ENCODE measurements around the gene PPP1R8. TPM values are rescaled to one million over a fixed set of nuclear protein-coding genes. Genes with fewer than 3 reads are reported as not detected.

Gene PPP1R8
- total and polyA plus RNA-seq, 7 donors: 18.5 to 46.1 (median 25.7) TPM

GRCh38 chr1:27831568-27832410 lies 1.2 kb downstream of the PPP1R8 start:
- H3K9me3 ChIP-seq: no peaks in the 10 kb centered on the region
- no peak for ATAC-seq
- TF ChIP-seq CTCF (IDR thresholded peaks at IDR 0.05): no peak
- H3K27me3 ChIP-seq (ENCODE audit: insufficient read depth in 3 of 3, low read length in 2 of 3): no peaks in the 10 kb centered on the region
- WGBS, 3 donors: 44 to 51% (median 47%) methylated on average over 10 of the region's 10 CpGs
- intact Hi-C loops (cut with DNase I): no loop called here
- H3K36me3 ChIP-seq (ENCODE audit: insufficient read depth in 1 of 2, low read depth in 1 of 2): peaks cover 3 to 31% of the 10 kb centered on the region in 2 donors
- H3K27ac ChIP-seq: peak overlapping the region; percentile 84
- peaks cover 33% of the 10 kb centered on the region for H3K4me1 ChIP-seq
- no peak for DNase-seq
- peak overlapping the region; percentile 92 for H3K4me3 ChIP-seq

- no peak for DNase-seq
- WGBS, 3 donors: 80 to 85% (median 81%) methylated on average over 2 of the region's 2 CpGs
- H3K4me3 ChIP-seq: no peak overlapping the region
- TF ChIP-seq CTCF (IDR thresholded peaks at IDR 0.05): no peak
- H3K27ac ChIP-seq: no peak overlapping the region
- H3K36me3 ChIP-seq (ENCODE audit: insufficient read depth in 1 of 2, low read depth in 1 of 2): peaks cover 3 to 31% of the 10 kb centered on the region in 2 donors
- H3K27me3 ChIP-seq (ENCODE audit: insufficient read depth in 3 of 3, low read length in 2 of 3): no peaks in the 10 kb centered on the region
- intact Hi-C loops (cut with DNase I): no loop called here
- no peaks in the 10 kb centered on the region for H3K9me3 ChIP-seq
- no peak for ATAC-seq
- peaks cover 33% of the 10 kb centered on the region for H3K4me1 ChIP-seq
Observed at GRCh38 chr1:27832762-27833161, 2.2 kb downstream of the PPP1R8 start.

- intact Hi-C loops (cut with DNase I): no loop called here
- peaks cover 33% of the 10 kb centered on the region for H3K4me1 ChIP-seq
- no peaks in the 10 kb centered on the region for H3K27me3 ChIP-seq (ENCODE audit: insufficient read depth in 3 of 3, low read length in 2 of 3)
- DNase-seq (no peak), ATAC-seq (no peak)
- no peak for TF ChIP-seq CTCF (IDR thresholded peaks at IDR 0.05)
- WGBS, 3 donors: 91 to 93% (median 93%) methylated on average over 3 of the region's 3 CpGs
- H3K4me3 ChIP-seq: no peak overlapping the region
- peaks cover 3 to 31% of the 10 kb centered on the region in 2 donors for H3K36me3 ChIP-seq (ENCODE audit: insufficient read depth in 1 of 2, low read depth in 1 of 2)
- H3K9me3 ChIP-seq: no peaks in the 10 kb centered on the region
- no peak overlapping the region for H3K27ac ChIP-seq
Observed at GRCh38 chr1:27833470-27833869, 2.9 kb downstream of the PPP1R8 start.

GRCh38 chr1:27835046-27835445 lies 4.5 kb downstream of the PPP1R8 start:
- no peak for TF ChIP-seq CTCF (IDR thresholded peaks at IDR 0.05)
- DNase-seq (no peak), ATAC-seq (no peak)
- H3K27ac ChIP-seq: no peak overlapping the region
- peaks cover 3 to 47% of the 10 kb centered on the region in 2 donors for H3K36me3 ChIP-seq (ENCODE audit: insufficient read depth in 1 of 2, low read depth in 1 of 2)
- H3K9me3 ChIP-seq: no peaks in the 10 kb centered on the region
- no peak overlapping the region for H3K4me3 ChIP-seq
- H3K27me3 ChIP-seq (ENCODE audit: insufficient read depth in 3 of 3, low read length in 2 of 3): no peaks in the 10 kb centered on the region
- peaks cover 33% of the 10 kb centered on the region for H3K4me1 ChIP-seq
- intact Hi-C loops (cut with DNase I): no loop called here
